CD4-positive, alpha-beta T cell treated with Interleukin-4 for 4 hours (primary cell): ENCODE measurements around the gene MYO18B.

Experiments
- DNase-seq: peaks from one replicate; pipeline ENCODE4 v3.0.0-alpha.2; 2020

Gene MYO18B

DNA sequence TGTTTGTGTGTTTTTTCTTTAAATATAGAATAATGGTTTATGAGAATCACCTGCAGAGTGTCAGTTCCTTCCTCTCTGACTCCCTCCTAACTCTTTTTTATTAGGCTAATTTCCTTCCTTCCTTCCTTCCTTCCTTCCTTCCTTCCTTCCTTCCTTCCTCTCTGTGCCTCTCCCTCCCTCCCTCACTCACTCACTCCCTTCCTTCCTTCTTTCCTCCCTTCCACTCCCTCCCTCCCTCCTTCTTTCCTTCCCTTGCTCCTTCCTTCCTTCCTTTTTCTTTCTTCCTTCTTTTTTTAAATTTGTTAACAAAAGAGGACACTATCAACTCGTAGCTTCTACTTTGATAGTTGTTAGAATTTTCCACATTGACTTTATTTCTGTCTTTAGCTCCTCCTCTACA is 274.9 kb downstream of the MYO18B start:
- no peak for DNase-seq

DNA sequence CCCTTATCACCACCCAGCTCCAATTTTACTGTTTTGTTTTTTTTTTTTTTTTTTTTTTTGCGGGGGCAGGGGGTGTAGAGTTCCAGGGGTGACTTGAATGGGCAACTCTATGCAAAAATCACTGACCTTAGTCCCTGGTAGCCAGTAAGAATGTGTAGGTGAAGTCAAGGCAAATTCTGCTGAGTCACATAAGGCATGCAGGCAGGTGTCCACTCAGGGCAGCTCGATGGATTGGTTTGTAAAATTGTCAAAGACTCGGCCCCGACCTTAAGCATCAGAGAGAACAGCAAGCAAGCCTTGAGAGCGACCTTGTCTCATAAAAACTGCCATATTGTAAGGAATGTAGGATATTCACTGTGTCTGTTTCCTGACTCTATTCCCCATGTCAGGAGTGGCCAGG is 275.9 kb downstream of the MYO18B start:
- DNase-seq, result no peak

DNA sequence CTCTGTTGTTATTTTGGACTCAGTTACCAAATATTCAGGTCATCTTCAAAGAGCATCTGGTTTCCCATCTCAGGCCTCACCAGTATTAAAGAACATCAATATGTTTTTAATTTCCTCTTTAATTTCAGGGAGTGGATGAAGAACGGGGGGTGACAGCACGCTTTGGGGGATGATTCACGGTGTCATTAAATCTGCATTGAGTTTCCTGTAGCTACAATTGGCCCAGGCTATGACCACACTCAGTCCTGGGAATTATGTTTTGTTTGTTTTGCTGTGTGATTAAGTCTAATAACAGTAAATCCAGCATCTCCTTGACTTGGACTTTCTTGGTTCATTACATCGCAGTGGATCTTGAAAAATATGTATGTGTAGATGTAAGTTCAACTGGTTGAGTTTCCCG is 277.6 kb downstream of the MYO18B start:
- DNase-seq, result no peak

DNA sequence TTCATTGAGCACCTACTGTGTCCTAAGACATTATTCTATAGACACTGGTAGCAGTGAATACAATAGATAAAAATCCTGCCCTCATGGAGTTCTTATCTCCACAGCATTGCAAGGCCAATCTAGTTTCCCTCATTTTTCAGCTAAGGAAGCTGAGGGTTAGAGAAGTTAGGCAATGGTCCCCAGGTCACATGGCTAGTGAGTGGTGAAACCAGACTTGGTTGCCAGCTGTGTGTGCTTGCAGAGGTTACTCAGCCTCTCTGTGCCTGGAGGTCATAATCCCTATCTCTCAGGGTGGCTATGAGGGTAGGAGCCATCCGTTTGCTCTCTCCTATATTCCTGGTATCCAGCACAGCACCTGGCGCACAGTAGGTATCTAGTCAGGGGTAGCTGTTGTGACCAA is 279.5 kb downstream of the MYO18B start:
- DNase-seq, result no peak

DNA sequence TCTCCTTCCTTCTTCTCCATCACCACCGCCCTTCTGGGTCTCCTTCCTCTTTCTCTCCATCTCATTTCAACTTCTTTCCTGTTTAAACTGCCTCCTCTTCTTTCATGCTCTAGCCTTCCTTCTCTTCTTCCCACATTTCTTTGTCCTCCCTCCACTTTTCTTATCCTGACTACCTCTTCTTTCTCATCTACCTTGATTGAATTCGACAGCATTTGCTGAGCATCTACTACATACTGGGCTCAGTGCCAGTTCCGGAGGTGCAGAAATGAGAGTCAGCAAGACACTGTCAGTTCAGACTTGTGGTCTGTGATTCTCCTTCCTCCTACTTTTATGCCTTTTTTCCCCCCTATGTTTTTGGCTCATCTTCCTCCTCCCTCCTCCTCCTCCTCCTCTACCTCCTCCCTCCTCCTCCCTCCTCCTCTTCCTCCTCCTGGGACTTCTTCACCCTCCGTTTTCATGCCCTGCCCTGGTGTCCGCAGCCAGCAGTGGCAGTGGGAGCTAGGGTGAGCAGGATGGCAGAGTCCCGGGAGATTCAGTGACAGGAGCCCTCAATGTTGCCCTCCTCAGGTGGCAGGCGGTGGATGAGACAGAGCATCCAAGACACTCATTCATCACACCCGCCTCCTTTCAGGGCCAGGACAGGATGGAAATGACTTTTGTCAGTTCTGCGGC is 281.3 kb downstream of the MYO18B start:
- no peak for DNase-seq

DNA sequence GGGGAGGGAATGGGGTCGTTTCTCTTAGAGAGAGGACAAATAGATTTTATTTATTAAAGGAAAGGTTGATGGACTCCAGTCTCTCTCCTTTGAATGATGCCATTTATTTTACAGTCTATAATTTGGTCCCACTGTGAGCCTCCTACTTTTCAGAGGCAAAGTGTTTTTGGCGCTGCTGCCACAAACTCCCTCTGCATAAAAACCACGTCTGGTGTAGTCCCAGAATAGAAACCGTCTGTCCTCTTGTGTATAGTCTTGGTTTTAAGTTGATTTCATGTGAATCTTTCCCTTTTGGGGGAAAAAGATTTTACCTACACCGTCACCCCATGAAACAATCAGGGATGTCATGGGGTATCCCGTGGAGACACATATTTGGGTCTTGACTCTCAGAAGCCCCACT is 283.6 kb downstream of the MYO18B start:
- no peak for DNase-seq

DNA sequence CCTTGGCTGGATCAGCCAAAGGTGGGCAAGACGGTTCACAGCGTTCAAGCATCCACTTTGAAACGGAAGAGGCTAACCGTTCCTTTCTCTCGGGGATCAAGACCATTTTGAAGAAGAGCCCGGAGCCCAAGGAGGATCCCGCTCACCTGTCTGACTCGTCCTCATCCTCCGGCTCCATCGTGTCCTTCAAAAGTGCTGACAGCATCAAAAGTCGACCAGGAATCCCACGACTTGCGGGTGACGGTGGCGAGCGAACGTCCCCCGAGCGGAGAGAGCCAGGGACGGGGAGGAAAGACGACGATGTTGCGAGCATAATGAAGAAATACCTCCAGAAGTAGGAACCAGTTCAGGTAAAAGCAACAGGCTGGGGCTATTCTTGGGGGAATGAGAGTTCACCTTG is 285.4 kb downstream of the MYO18B start:
- DNase-seq, result no peak

DNA sequence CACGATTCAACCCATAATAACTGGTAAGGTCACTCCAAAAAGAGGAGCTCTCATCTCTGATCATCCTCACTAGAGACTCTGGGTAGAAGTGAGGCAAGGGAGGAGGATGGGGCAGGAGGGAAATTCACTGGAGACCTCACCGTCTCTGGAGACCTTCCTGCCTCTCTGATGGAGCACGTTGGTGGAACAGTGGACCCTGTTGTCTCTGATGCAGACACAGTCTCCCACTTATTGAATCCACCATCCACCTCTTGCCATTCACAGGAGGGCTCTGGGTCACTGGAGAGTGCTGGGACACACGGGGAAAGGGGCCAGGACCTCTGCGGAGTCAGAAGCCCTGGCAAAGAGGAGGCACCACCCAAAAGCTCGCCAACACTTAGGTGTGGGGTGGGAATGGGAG is 289.7 kb downstream of the MYO18B start:
- no peak for DNase-seq

DNA sequence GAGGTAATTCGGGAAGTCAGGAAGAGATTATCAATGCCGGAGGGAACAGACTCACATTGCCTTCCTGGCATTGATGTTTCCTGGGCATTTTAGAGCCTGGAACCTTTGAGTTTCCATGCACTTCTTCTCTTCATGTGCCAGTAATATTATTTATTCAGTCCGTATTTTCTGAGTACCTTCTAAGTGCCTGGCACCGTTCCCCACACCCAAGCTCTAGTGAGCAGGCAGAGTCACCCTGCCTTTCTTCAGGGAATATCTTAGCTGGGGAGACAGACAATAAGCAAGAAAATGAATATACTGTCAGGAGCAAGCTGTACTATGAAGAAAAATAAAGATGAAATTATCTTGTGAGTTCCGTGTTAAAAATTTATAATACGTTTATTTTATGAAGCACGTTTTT is 291.1 kb downstream of the MYO18B start:
- no peak for DNase-seq

DNA sequence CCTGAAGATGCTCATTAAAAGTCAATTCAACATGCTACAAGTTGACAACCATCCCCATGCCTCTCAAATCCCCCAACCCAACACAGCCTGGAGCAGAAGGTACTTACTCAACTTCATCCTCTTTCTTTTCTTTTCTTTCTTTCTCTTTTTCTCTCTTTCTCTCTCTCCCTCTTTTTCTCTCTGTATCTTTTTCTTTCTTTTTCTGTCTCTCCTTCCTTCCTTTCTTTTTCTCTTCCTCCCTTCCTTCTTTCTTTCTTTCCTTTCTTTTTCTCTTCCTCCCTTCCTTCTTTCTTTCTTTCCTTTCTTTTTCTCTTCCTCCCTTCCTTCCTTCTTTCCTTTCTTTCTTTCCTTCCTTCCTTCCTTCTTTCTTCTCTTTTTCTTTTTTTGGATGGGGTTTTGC is 291.6 kb downstream of the MYO18B start:
- no peak for DNase-seq

DNA sequence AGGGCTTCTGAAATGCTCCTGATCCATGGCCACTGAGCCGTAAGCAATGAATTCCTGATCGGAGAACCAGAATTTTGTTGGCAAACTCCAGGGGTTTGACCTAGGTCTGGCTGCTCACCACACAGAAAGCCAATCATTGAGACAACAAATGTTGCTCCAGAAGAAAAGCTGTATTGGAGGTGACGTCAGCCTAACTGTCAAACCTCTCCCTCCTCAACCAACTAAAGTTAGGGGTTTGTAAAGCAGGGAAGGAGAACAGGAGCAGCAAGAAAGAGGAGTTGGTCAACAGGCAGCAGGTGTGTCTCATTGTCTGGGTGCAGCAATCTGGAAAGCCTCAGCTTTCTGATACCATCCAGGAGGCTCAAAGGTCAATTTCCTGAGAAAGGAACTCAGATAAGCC is 293.5 kb downstream of the MYO18B start:
- DNase-seq, result no peak

DNA sequence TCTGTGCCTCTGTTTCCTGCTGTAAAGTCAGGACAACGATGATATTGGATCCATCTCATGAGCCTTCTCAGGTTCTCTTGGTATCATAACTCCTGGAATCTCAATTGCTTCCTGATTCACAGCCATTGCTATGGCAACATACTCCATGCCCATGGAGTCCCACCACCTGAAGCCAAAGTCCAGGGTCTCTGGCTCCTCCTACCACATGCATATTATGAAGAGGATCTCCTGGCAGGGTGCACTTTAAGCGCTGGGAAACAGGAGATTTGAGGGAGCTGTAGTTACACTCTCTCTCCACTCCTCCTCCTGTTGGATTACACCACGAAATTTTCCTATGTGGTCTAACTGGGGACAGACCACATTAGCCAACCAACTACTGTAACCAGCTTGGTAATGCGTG is 296.4 kb downstream of the MYO18B start:
- no peak for DNase-seq

DNA sequence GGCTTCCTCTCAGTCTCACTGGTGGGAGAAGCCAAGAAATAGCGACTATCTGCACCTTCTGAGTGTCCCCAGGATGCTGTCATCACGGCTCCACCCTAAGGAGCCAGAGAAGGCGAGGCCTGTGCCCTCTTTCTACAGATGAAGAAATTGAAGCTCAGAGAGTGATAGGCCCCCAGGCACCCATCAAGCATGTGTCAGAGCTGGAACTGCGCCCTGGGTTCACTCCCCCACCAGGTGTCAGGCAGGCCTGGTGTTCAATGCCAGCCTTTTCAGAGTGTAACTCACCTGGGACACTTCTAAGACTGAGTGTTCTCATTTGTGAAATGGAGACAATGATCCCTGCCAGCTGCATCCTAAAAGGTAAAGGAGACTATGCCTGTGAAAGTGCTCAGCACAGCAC is 299.9 kb downstream of the MYO18B start:
- DNase-seq, result no peak

DNA sequence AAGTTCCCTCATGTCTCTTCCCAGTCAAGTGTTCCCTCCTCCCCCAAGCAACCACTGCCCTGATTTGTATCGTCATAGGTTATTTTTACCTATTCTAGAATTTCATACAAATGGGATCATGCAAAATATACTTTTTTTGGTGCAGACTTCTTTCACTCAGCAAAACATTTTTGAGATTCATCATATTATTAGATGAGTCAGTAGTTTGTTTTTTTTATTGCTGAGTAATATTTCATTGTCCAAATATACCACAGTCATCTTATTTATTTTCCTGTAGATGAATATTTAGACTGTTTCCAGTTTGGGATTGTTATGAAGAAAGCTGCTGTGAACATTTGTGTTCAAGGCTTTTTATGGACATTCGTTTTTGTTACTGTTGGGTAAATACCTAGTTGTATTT is 301.0 kb downstream of the MYO18B start:
- no peak for DNase-seq

DNA sequence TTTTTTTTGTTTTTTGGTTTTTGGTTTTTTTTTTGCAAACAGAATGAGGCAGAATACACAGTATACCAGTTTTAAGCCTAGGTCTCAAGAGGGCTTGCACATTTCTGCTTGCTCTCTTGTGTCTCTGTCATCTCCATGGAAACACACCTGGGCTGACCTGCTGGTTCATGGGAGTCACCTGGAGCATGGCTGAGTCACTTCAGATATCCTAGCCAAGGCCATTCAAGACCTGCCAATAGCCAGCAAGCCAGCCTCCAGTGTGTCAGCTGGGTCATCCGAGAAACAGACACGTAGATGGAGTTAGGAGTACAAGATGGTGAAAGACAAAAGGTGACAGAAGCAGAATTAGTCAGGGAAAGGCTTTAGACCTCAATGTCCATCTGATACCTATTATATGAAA is 303.1 kb downstream of the MYO18B start:
- no peak for DNase-seq

DNA sequence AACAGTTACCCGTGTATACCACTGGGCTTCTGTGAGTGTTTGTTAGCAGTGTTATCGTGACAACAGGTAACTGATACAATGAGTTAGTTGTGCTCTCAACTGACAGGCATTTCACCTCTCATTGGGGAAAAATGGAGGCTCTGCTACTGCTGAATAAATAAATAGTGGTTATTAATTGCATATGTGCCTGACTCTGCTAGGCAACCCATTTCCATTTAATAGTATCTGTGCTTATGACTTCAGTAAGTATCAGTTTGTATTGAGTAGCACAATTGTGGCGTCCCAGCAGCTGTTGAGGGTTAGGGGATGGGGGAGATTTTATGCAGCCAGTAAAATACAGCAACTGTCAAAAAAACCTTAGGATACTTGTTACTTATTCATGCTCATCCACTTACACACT is 303.9 kb downstream of the MYO18B start:
- no peak for DNase-seq

DNA sequence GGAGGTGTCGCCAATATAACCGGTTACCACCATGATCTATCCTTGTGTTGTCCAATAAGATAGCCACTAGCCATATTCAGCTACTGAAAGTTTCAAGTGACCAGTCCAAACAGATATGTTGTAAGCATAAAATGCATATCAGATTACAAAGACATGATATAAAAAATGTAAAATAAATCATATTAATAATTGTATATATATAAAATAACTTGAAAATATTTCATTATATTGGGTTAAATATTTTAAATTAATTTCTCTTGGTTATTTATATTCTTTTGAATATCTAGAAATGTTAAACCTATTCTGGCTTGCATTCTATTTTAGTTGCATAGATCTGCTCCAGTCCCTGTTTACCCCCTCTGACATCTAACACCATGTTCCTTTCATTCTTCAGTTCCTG is 305.5 kb downstream of the MYO18B start:
- DNase-seq, result no peak

DNA sequence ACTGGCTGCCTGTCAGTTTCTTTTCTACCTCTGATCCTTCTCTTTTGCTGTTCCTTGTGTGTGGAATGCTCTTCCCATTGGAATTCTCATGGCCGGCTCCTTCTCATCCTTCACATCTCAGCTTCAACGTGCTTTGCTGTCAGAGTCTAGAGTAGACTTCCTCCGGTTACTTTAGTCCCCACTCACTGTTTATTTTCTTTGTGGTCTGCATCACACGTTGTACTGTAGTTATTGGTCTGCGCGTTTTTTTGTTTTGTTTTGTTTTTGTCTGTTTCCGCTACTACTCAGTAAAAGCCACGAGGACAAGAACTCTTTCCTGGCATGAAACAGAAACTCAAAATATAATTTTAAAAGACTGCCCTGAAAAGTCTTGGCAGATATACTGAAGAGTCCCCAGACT is 305.9 kb downstream of the MYO18B start:
- DNase-seq, result no peak

DNA sequence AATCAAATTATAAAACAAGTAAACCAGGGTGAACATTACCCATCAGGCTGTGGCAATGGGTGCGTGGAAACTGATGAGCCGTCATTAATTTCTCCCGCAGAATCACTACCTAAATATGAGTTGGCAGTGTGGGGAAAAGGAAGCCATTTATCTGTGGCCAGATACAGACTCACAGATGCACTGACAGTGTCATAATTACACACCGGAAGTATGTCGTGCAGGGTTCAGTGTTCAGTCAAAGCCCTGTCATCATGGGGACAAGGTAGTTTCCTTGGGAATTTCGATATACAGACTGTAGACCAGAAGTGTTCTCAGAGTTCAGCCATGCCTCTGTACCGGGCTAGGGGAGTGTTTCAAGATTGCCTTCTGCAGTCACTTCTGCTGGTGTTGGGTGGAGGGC is 308.1 kb downstream of the MYO18B start:
- DNase-seq, result no peak

DNA sequence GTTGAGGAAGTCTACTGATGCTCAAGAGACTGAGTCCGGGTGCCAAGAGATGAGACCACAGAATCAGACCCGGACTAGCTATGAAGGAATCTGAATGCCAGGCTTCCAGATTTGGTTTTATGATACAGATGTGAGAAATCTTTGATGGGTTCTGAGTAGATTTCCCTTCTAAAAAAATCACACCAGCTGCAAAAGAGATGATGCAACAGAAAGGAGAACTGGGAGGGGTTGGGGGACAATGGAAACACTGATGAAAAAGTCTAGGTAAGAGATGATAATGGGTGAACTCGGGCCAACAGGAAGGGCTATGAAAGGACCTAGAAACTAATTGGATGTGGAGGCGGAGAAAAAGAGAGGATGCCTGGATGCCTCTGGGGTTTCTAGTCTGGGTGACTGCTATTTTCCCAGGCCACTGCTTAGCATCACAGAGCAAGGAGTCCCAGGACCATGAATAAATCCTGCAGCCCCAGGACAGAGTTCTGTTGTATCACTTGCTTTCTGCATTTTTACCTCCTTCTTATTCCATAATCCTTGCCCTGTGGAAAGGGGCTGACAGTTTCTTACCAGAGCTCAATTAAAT is 311.8 kb downstream of the MYO18B start:
- no peak for DNase-seq

DNA sequence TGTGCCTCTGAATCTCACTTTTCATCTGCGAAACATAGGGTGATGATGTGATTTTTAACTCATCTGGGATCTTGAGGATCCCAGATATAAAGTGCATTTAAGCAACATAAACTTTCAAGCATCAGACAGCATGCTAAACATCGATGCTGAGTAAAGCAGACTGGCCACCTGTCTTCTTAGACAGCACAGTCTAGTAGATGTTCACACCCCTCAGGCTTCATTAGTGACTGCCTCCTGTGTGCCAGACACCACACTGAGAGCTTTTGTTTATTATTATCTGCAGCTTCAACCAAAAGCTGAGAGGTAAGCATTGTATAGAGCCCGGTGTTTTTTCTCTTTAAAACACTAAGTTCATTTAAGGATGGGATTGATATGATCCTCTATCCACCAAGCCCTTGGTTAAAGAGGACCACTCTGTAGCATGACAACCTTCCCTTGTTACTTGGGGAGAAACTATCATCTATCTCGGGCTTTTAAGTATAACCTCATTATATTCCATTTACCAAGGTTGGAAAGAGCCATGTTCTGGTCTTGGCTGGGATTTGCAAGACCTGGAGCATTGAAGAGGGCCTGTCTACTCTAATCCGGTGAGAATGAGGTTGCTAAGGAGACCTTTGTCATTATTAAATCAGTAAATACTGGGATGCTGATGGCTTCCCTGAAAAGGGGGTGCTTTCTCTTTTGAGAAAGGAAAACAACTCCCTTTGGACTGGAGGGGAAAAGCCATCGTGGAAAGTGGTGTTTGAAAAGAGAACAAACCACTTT is 313.0 kb downstream of the MYO18B start:
- no peak for DNase-seq

DNA sequence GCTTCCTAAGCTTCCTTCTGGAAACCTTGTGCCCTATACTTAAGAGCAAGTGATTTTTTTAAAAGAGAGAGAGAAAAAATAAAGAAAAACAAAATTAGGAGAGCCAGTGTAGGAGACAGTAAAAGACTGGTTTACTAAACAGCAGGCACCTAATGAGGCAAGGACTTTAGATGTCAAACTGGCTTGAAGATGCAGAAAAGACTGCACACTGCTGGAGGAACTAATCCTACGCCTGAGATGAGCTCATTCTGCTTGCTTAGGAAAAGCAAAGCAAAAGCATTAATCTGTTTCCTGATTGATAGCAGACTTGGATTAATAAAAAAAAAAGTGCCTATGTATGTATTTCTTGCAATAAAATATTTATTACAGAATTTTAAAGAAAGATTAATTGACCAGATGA is 313.7 kb downstream of the MYO18B start:
- no peak for DNase-seq

DNA sequence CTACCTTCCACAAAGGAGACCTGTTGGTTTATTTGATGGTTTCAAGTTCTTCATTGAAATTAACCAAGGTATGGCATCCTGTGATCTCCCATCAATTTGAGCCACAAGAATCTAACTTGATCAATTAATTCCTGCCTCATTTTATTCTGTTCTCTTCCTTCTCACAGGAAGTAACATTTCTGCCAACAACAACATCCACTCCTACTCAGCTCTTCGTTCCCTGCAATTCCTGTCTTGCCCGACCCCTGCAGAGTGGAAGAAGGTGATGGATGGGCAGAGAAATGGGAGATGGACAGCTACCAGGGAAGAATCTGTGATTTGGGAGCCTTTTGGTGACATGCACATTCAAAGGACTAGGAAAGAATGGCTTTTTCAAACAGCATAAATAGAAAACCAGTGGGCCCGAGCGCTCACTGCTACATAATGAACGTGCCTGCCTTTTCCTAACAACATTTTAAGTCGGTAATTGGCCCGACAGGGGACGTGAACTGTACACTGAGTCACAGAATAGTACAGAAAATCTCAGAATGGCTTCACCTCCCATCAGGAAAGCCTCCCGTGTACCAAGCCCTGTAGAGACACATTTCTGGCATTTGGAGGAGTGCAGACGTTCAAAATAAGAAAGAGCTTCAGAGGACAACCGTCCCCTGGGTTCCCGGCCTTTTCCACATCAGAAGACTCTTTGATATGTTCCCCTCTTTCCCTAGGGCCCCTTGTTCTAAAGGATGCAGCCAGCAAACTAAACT is 314.6 kb downstream of the MYO18B start:
- DNase-seq, result no peak

DNA sequence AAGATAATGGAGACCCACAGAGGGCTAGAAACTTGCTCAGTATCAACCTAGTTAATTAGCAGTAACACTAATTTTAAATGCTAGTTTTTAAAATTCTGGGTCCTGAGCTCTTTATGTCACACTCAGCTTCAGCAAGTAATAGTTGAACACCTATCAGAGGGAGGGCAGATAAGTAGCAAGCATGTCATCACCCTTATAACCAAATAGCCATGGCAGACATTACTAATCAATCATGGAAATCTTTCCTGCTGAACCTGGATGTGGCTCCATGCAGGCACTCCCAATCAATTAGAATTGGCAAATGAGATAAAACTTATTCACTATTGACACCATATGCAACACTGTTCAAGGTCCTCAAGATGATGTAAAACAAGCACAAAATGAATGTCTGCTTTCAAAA is 315.7 kb downstream of the MYO18B start:
- DNase-seq, result no peak
